Fibroblast of lung (primary cell): ENCODE data around the gene DYSF. TPM values are rescaled to one million over a fixed set of nuclear protein-coding genes. Genes with fewer than 3 reads are reported as not detected.

ENCODE experiments used
- DNase-seq, 2 donors: peaks; one replicate each; pipeline versions ENCODE4 v3.0.0 to v3.0.0-alpha.2; 2010; ENCODE audit warnings: low read depth in 2 of 2
- H2AFZ ChIP-seq: 2 replicates; pipeline ENCODE4 v1.5.1; 2012; ENCODE audit warnings: low read length, control low read depth, inconsistent platforms
- H3K27ac ChIP-seq: 2 replicates; pipeline ENCODE4 v1.5.1; 2011; ENCODE audit warnings: low read length, control low read depth; ENCODE audit not compliant: insufficient read depth
- H3K27me3 ChIP-seq: 2 replicates; pipeline ENCODE4 v1.5.1; 2011; ENCODE audit warnings: mild to moderate bottlenecking, low read length; ENCODE audit not compliant: control insufficient read depth, insufficient read depth
- H3K36me3 ChIP-seq: 2 replicates; pipeline ENCODE4 v1.5.1; 2011; ENCODE audit warnings: low read length; ENCODE audit not compliant: control insufficient read depth, insufficient read depth
- H3K4me1 ChIP-seq: 2 replicates; pipeline ENCODE4 v1.5.1; 2011; ENCODE audit warnings: low read length; ENCODE audit not compliant: control insufficient read depth, insufficient read depth; ENCODE audit errors: extremely low read depth
- H3K4me2 ChIP-seq: 2 replicates; pipeline ENCODE4 v1.5.1; 2011; ENCODE audit warnings: low read length, control low read depth; ENCODE audit not compliant: insufficient read depth; ENCODE audit errors: extremely low read depth
- H3K4me3 ChIP-seq, 4 experiments: fragments of 200-600 bp in 1 of 4; sonication (generic) in 1 of 4; replicated peaks in 1 of 4; 2 replicates each; pipeline ENCODE4 v1.5.1; 2011 to 2016; ENCODE audit warnings: low read length in 4 of 4, low read depth in 3 of 4, mild to moderate bottlenecking in 3 of 4, control low read depth in 2 of 4, inconsistent platforms in 1 of 4, mixed read lengths in 1 of 4; ENCODE audit not compliant: insufficient read depth in 1 of 4; ENCODE audit errors: control extremely low read depth in 1 of 4
- H3K79me2 ChIP-seq: 2 replicates; pipeline ENCODE4 v1.5.1; 2012; ENCODE audit warnings: mild to moderate bottlenecking, low read length, inconsistent platforms; ENCODE audit not compliant: control insufficient read depth, insufficient read depth
- H3K9ac ChIP-seq: 2 replicates; pipeline ENCODE4 v1.5.1; 2011; ENCODE audit warnings: mild to moderate bottlenecking, low read length, control low read depth; ENCODE audit not compliant: insufficient read depth
- H3K9me3 ChIP-seq: 2 replicates; pipeline ENCODE4 v1.5.1; 2012; ENCODE audit warnings: low read depth, low read length; ENCODE audit not compliant: control insufficient read depth, insufficient read depth
- H4K20me1 ChIP-seq: 2 replicates; pipeline ENCODE4 v1.5.1; 2011; ENCODE audit warnings: low read length; ENCODE audit not compliant: control insufficient read depth, insufficient read depth; ENCODE audit errors: extremely low read depth
- CTCF ChIP-seq, 2 donors: IDR thresholded peaks in 1 of 2; conservative IDR thresholded peaks in 1 of 2; 1 replicate in 1 of 2; 2 replicates in 1 of 2; pipeline ENCODE4 v1.5.1; 2011 to 2012; ENCODE audit warnings: low read length in 2 of 2, control low read depth in 1 of 2, inconsistent platforms in 1 of 2, low read depth in 1 of 2, mild to moderate bottlenecking in 1 of 2
- EZH2 ChIP-seq: IDR thresholded peaks from 2 replicates; pipeline ENCODE4 v1.5.1; 2012; ENCODE audit warnings: low read length, control low read depth, mild to moderate bottlenecking; ENCODE audit errors: missing control alignments
- polyA plus RNA-seq, 2 donors: library from polyadenylated mRNA; depleted of rRNA in 1 of 2; stranded (reverse) in 1 of 2; unstranded in 1 of 2; fragments of >200 nt; gene quantifications; 2 replicates each; pipeline ENCODE4 v1.2.1, GENCODE V29; 2011 to 2012; ENCODE audit warnings: missing spikeins in 1 of 2
- total RNA-seq: library from RNA; depleted of rRNA; stranded (reverse); fragments of >200 nt; gene quantifications from 2 replicates; pipeline ENCODE4 v1.2.1, GENCODE V29; 2014

Gene DYSF
- total and polyA plus RNA-seq, 2 donors (not counting 1 experiment from before 2014, with no cell fraction given): under 0.01 to 0.67 TPM

GRCh38 chr2:71532327-71532726, 79.0 kb downstream of the DYSF start:
- no peak for TF ChIP-seq EZH2
- no peak for DNase-seq
- H4K20me1 ChIP-seq: no peaks in the 10 kb centered on the region
- H3K4me1 ChIP-seq: no peaks in the 10 kb centered on the region
- H3K79me2 ChIP-seq: no peaks in the 10 kb centered on the region
- no peak overlapping the region for H3K4me3 ChIP-seq
- H3K27ac ChIP-seq: no peak overlapping the region
- H2AFZ ChIP-seq: no peak overlapping the region
- no peak overlapping the region for H3K9ac ChIP-seq
- no peaks in the 10 kb centered on the region for H3K36me3 ChIP-seq
- H3K4me2 ChIP-seq: no peak overlapping the region
- peaks cover 8% of the 10 kb centered on the region for H3K27me3 ChIP-seq
- no peaks in the 10 kb centered on the region for H3K9me3 ChIP-seq

- no peak overlapping the region for H2AFZ ChIP-seq
- H3K9ac ChIP-seq: no peak overlapping the region
- H3K79me2 ChIP-seq: no peaks in the 10 kb centered on the region
- H3K4me3 ChIP-seq: no peak overlapping the region
- no peaks in the 10 kb centered on the region for H3K4me1 ChIP-seq
- no peak overlapping the region for H3K4me2 ChIP-seq
- no peaks in the 10 kb centered on the region for H4K20me1 ChIP-seq
- no peak for DNase-seq
- H3K27ac ChIP-seq: no peak overlapping the region
- no peaks in the 10 kb centered on the region for H3K36me3 ChIP-seq
- H3K27me3 ChIP-seq: peaks cover 3% of the 10 kb centered on the region
- TF ChIP-seq EZH2 (no peak), CTCF (conservative IDR thresholded peaks at IDR 0.05 in 1 of 2, IDR thresholded peaks at IDR 0.05 in 1 of 2; ENCODE audit: low read depth in 1 of 2, low read length in 2 of 2) (no peak)
- H3K9me3 ChIP-seq: no peaks in the 10 kb centered on the region
Observed at GRCh38 chr2:71534201-71534600, 80.8 kb downstream of the DYSF start.

GRCh38 chr2:71534826-71535225, 81.5 kb downstream of the DYSF start:
- Histone ChIP-seq H3K27me3 (peaks cover 3% of the 10 kb centered on the region), H3K4me3 (no peak overlapping the region), H3K27ac (no peak overlapping the region), H3K9ac (no peak overlapping the region), H3K4me2 (no peak overlapping the region), H3K79me2 (no peaks in the 10 kb centered on the region), H3K36me3 (no peaks in the 10 kb centered on the region), H3K9me3 (no peaks in the 10 kb centered on the region), H2AFZ (no peak overlapping the region), H3K4me1 (no peaks in the 10 kb centered on the region), H4K20me1 (no peaks in the 10 kb centered on the region)
- TF ChIP-seq EZH2 (no peak), CTCF (conservative IDR thresholded peaks at IDR 0.05 in 1 of 2, IDR thresholded peaks at IDR 0.05 in 1 of 2; ENCODE audit: low read depth in 1 of 2, low read length in 2 of 2) (no peak)
- no peak for DNase-seq
